SK-N-SH (cell line): ENCODE data around the gene PIGV. TPM values are rescaled to one million over a fixed set of nuclear protein-coding genes. Genes with fewer than 3 reads are reported as not detected.

ENCODE experiments used
- CTCF ChIA-PET: fragments of 300-600, 350-600 bp; formaldehyde crosslinking; extraction: SDS; loops from one replicate; lab custom pipeline; 2021; lab: Yijun Ruan, JAX
- POLR2A ChIA-PET: fragments of 350-600 bp; sonication (Branson Sonifier 250); formaldehyde crosslinking; extraction: SDS; loops from one replicate; lab custom pipeline; 2020; ENCODE audit warnings: antibody characterized with exemption, inconsistent platforms; lab: Yijun Ruan, JAX
- DNase-seq: peaks from one replicate; pipeline ENCODE4 v3.0.0; 2012
- H2AFZ ChIP-seq: fragments of 200-600 bp; sonication (generic); 2 replicates; pipeline ENCODE4 v1.8.1; 2016; ENCODE audit warnings: antibody characterized with exemption, mild to moderate bottlenecking, low read depth
- H3F3A ChIP-seq: fragments of 200-600 bp; sonication (generic); replicated peaks from 2 replicates; pipeline ENCODE3; 2016; ENCODE audit warnings: antibody characterized with exemption, mild to moderate bottlenecking; ENCODE audit not compliant: insufficient read depth
- H3K27ac ChIP-seq, 2 experiments: fragments of 200-500 bp in 1 of 2; fragments of 200-600 bp in 1 of 2; sonication (Bioruptor generic) in 1 of 2; sonication (generic), shearing (Covaris generic) in 1 of 2; 2 replicates each; pipeline versions ENCODE4 v1.5.1 to v1.6.1; 2014 to 2016; ENCODE audit warnings: low read depth in 2 of 2, inconsistent platforms in 1 of 2, low read length in 1 of 2, mild to moderate bottlenecking in 1 of 2, mixed read lengths in 1 of 2
- H3K27me3 ChIP-seq: fragments of 200-600 bp; sonication (generic), shearing (Covaris generic); 2 replicates; pipeline ENCODE4 v1.6.1; 2016; ENCODE audit warnings: mixed run types; ENCODE audit not compliant: insufficient read depth
- H3K36me3 ChIP-seq, 2 experiments: fragments of 200-500 bp in 1 of 2; fragments of 200-600 bp in 1 of 2; sonication (Bioruptor generic) in 1 of 2; sonication (generic) in 1 of 2; replicated peaks in 1 of 2; 2 replicates each; pipeline versions ENCODE3 to v1.5.1; 2014 to 2016; ENCODE audit warnings: low read length in 1 of 2, mild to moderate bottlenecking in 1 of 2; ENCODE audit not compliant: insufficient read depth in 2 of 2, control insufficient read depth in 1 of 2
- H3K4me1 ChIP-seq, 2 experiments: fragments of 200-500 bp in 1 of 2; fragments of 200-600 bp in 1 of 2; sonication (Bioruptor generic) in 1 of 2; sonication (generic), shearing (Covaris generic) in 1 of 2; 2 replicates each; pipeline versions ENCODE4 v1.5.1 to v1.6.1; 2014 to 2016; ENCODE audit warnings: low read depth in 1 of 2, low read length in 1 of 2, mixed run types in 1 of 2; ENCODE audit not compliant: insufficient read depth in 2 of 2, control insufficient read depth in 1 of 2
- H3K4me2 ChIP-seq: fragments of 200-600 bp; sonication (generic), shearing (Covaris generic); 2 replicates; pipeline ENCODE4 v1.6.1; 2017; ENCODE audit warnings: mixed run types
- H3K4me3 ChIP-seq, 2 experiments: fragments of 200-500 bp in 1 of 2; fragments of 200-600 bp in 1 of 2; sonication (Bioruptor generic) in 1 of 2; sonication (generic), shearing (Covaris generic) in 1 of 2; 2 replicates each; pipeline versions ENCODE4 v1.5.1 to v1.8.1; 2014 to 2016; ENCODE audit warnings: low read depth in 2 of 2, inconsistent platforms in 1 of 2, low read length in 1 of 2, mild to moderate bottlenecking in 1 of 2, mixed read lengths in 1 of 2, moderate library complexity in 1 of 2
- H3K79me2 ChIP-seq: fragments of 200-600 bp; sonication (generic); 2 replicates; pipeline ENCODE4 v1.8.1; 2017; ENCODE audit warnings: mild to moderate bottlenecking; ENCODE audit not compliant: insufficient read depth
- H3K9ac ChIP-seq: fragments of 200-600 bp; sonication (generic); 2 replicates; pipeline ENCODE4 v1.6.1; 2017; ENCODE audit warnings: mixed run types
- H3K9me2 ChIP-seq: fragments of 200-600 bp; sonication (generic); 2 replicates; pipeline ENCODE4 v1.6.1; 2017; ENCODE audit warnings: mixed run types
- H3K9me3 ChIP-seq: fragments of 200-600 bp; sonication (generic); 2 replicates; pipeline ENCODE4 v1.6.1; 2017; ENCODE audit warnings: mixed run types, mild to moderate bottlenecking, moderate library complexity
- H4K20me1 ChIP-seq: fragments of 200-600 bp; sonication (generic); 2 replicates; pipeline ENCODE4 v1.6.1; 2017; ENCODE audit warnings: mild to moderate bottlenecking, mixed run types; ENCODE audit not compliant: insufficient read depth
- ELF1 ChIP-seq: IDR thresholded peaks from 2 replicates; pipeline ENCODE4 v1.4.0; 2012
- EZH2phosphoT487 ChIP-seq: fragments of 200-600 bp; sonication (generic); IDR thresholded peaks from 2 replicates; pipeline ENCODE4 v1.6.1; 2017; ENCODE audit warnings: low read depth, mixed run types, mild to moderate bottlenecking, antibody characterized with exemption, moderate library complexity, borderline replicate concordance
- FOXM1 ChIP-seq: IDR thresholded peaks from 2 replicates; pipeline ENCODE4 v1.4.0; 2012; ENCODE audit warnings: low read depth, mild to moderate bottlenecking
- GABPA ChIP-seq: IDR thresholded peaks from 2 replicates; pipeline ENCODE4 v1.4.0; 2012; ENCODE audit warnings: low read depth, mild to moderate bottlenecking
- GATA2 ChIP-seq: sonication (generic); formaldehyde crosslinking; IDR thresholded peaks from 2 replicates; pipeline ENCODE4 v1.5.0; 2020; ENCODE audit warnings: mild to moderate bottlenecking, missing genetic modification reagents
- MEF2A ChIP-seq: IDR thresholded peaks from 2 replicates; pipeline ENCODE4 v1.4.0; 2012; ENCODE audit warnings: low read depth, borderline replicate concordance
- NFIC ChIP-seq: IDR thresholded peaks from 2 replicates; pipeline ENCODE4 v1.4.0; 2012; ENCODE audit warnings: borderline replicate concordance
- NRF1 ChIP-seq: IDR thresholded peaks from 2 replicates; pipeline ENCODE4 v1.6.1; 2012; ENCODE audit warnings: low read depth, mild to moderate bottlenecking, low read length
- RAD21 ChIP-seq: IDR thresholded peaks from 2 replicates; pipeline ENCODE4 v1.6.1; 2012; ENCODE audit warnings: mild to moderate bottlenecking, low read length
- RFX5 ChIP-seq: IDR thresholded peaks from 2 replicates; pipeline ENCODE4 v1.6.1; 2012; ENCODE audit warnings: mild to moderate bottlenecking, improper control_type of control experiment, low read length
- RXRA ChIP-seq: IDR thresholded peaks from 2 replicates; pipeline ENCODE4 v1.4.0; 2012; ENCODE audit warnings: low read depth, mild to moderate bottlenecking, borderline replicate concordance
- SMC3 ChIP-seq: IDR thresholded peaks from 2 replicates; pipeline ENCODE4 v1.6.1; 2012; ENCODE audit warnings: low read depth, low read length, improper control_type of control experiment
- TCF12 ChIP-seq: IDR thresholded peaks from 2 replicates; pipeline ENCODE4 v1.4.0; 2012
- TEAD4 ChIP-seq: IDR thresholded peaks from 2 replicates; pipeline ENCODE4 v1.4.0; 2012; ENCODE audit warnings: mild to moderate bottlenecking, borderline replicate concordance; ENCODE audit not compliant: insufficient read depth
- WGBS: methylation state at CpG from one replicate; pipeline ENCODE4 v1.1.6; 2017; ENCODE audit warnings: low lambda C conversion rate; 5-methylcytosine and 5-hydroxymethylcytosine counted together
- polyA plus RNA-seq, 3 experiments: library from polyadenylated mRNA; depleted of rRNA; stranded (reverse); fragments of >200 nt; gene quantifications; 2 replicates each; pipeline ENCODE4 v1.2.3, GENCODE V29; 2012
- TF ChIP-seq, protein P1 (sequence below): fragments of 150-350 bp; IDR thresholded peaks from 2 replicates; pipeline ENCODE4 v1.6.1; 2017; ENCODE audit warnings: antibody characterized with exemption, low read length, low read depth, borderline replicate concordance
- TF ChIP-seq, protein P2 (sequence below): IDR thresholded peaks from 2 replicates; pipeline ENCODE4 v1.4.0; 2012; ENCODE audit warnings: low read depth
- TF ChIP-seq, protein P3 (sequence below): IDR thresholded peaks from 2 replicates; pipeline ENCODE4 v1.6.1; 2012; ENCODE audit warnings: mild to moderate bottlenecking, low read depth, low read length, moderate library complexity
- TF ChIP-seq, protein P4 (sequence below): fragments of 150-350 bp; IDR thresholded peaks from 2 replicates; pipeline ENCODE4 v1.6.1; 2016; ENCODE audit warnings: mild to moderate bottlenecking, low read depth, low read length
- TF ChIP-seq, protein P5 (sequence below): IDR thresholded peaks from 2 replicates; pipeline ENCODE4; 2012

Gene PIGV
- polyA plus RNA-seq, 1 of the 3 experiments (the other 2 are of a cell fraction), result 16.5 TPM

DNA sequence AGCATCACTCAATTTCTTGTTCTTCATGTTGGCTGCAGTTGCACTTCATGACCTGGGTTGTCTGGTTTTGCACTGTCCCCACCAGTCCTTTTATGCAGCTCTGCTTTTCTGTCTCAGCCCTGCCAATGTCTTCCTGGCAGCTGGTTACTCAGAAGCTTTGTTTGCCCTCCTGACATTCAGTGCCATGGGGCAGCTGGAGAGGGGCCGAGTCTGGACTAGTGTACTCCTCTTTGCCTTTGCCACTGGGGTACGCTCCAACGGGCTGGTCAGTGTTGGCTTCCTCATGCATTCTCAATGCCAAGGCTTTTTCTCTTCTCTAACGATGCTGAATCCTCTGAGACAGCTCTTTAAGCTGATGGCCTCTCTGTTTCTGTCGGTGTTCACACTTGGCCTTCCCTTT is 6.6 kb downstream of the PIGV start:
- Histone ChIP-seq H3K4me3 (no peak overlapping the region), H3K79me2 (no peaks in the 10 kb centered on the region), H3K4me1 (peaks cover 0 to 5% of the 10 kb centered on the region in 2 experiments; a peak in 2 of 4 replicates), H3K27ac (no peak overlapping the region), H3K9me2 (no peaks in the 10 kb centered on the region), H3K27me3 (no peaks in the 10 kb centered on the region), H2AFZ (no peak overlapping the region), H3K4me2 (no peak overlapping the region), H3K9me3 (no peaks in the 10 kb centered on the region), H3K9ac (no peak overlapping the region), H3F3A (peaks cover 5% of the 10 kb centered on the region), H4K20me1 (no peaks in the 10 kb centered on the region), H3K36me3 (peaks cover 9 to 20% of the 10 kb centered on the region in 2 experiments)
- CTCF ChIA-PET, result interaction anchor here (1.0 to 3.5 kb wide), 4 partner anchors 16 to 197 kb away, joined by 3 to 16 read pairs (median 7); no protein-coding TSS in a partner anchor
- POLR2A ChIA-PET, result no interaction called here
- DNase-seq, result no peak
- TF ChIP-seq FOXM1 (no peak), RXRA (no peak), MEF2A (no peak), RAD21 (no peak), TCF12 (no peak), GABPA (no peak), RFX5 (no peak), NFIC (no peak), GATA2 (CRISPR knock-in tag) (no peak), TEAD4 (no peak)
- TF ChIP-seq, protein P1, sequence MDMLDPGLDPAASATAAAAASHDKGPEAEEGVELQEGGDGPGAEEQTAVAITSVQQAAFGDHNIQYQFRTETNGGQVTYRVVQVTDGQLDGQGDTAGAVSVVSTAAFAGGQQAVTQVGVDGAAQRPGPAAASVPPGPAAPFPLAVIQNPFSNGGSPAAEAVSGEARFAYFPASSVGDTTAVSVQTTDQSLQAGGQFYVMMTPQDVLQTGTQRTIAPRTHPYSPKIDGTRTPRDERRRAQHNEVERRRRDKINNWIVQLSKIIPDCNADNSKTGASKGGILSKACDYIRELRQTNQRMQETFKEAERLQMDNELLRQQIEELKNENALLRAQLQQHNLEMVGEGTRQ, result no peak
- TF ChIP-seq, protein P2, sequence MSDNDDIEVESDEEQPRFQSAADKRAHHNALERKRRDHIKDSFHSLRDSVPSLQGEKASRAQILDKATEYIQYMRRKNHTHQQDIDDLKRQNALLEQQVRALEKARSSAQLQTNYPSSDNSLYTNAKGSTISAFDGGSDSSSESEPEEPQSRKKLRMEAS, result no peak
- TF ChIP-seq, protein P3, sequence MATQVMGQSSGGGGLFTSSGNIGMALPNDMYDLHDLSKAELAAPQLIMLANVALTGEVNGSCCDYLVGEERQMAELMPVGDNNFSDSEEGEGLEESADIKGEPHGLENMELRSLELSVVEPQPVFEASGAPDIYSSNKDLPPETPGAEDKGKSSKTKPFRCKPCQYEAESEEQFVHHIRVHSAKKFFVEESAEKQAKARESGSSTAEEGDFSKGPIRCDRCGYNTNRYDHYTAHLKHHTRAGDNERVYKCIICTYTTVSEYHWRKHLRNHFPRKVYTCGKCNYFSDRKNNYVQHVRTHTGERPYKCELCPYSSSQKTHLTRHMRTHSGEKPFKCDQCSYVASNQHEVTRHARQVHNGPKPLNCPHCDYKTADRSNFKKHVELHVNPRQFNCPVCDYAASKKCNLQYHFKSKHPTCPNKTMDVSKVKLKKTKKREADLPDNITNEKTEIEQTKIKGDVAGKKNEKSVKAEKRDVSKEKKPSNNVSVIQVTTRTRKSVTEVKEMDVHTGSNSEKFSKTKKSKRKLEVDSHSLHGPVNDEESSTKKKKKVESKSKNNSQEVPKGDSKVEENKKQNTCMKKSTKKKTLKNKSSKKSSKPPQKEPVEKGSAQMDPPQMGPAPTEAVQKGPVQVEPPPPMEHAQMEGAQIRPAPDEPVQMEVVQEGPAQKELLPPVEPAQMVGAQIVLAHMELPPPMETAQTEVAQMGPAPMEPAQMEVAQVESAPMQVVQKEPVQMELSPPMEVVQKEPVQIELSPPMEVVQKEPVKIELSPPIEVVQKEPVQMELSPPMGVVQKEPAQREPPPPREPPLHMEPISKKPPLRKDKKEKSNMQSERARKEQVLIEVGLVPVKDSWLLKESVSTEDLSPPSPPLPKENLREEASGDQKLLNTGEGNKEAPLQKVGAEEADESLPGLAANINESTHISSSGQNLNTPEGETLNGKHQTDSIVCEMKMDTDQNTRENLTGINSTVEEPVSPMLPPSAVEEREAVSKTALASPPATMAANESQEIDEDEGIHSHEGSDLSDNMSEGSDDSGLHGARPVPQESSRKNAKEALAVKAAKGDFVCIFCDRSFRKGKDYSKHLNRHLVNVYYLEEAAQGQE, result no peak
- 95% methylated on average over 5 of the region's 5 CpGs for WGBS

DNA sequence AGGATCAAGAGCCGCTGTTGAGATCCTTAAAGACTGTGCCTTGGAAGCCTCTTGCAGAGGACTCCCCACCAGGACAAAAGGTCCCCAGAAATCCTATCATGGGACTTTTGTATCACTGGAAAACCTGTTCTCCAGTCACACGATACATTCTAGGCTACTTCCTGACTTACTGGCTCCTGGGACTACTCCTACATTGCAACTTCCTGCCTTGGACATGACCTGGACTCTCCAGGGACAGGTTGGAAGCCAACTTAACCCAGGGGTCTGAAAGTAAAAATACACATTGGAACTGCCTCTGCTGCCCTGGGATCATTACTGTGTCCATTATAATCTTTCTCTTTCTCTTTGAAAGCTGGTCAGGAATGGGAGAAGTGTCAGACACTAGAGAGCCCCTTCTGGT is 9.9 kb downstream of the PIGV start:
- CTCF ChIA-PET, result interaction anchor here (0.8 to 6.0 kb wide), 5 partner anchors 8 to 298 kb away, joined by 3 to 56 read pairs (median 15); partner anchors contain the start of gene PIGV
- H3K27me3 ChIP-seq, result no peaks in the 10 kb centered on the region

More for the DNA sequence above, 9.9 kb downstream of the PIGV start:
- no peak overlapping the region for H3K4me3 ChIP-seq
- no peak overlapping the region for H2AFZ ChIP-seq
- WGBS, result 96% methylated on average over 2 of the region's 2 CpGs
- H3K9me2 ChIP-seq, result no peaks in the 10 kb centered on the region
- H3K79me2 ChIP-seq, result no peaks in the 10 kb centered on the region
- peaks cover 9 to 14% of the 10 kb centered on the region in 2 experiments for H3K36me3 ChIP-seq
- H3K9ac ChIP-seq, result no peak overlapping the region
- H3K4me1 ChIP-seq, result peaks cover 11 to 13% of the 10 kb centered on the region in 2 experiments
- TF ChIP-seq NRF1 (no peak), EZH2phosphoT487 (no peak), SMC3 (no peak), RXRA (no peak), GABPA (no peak), ELF1 (no peak), NFIC (no peak), FOXM1 (no peak)
- TF ChIP-seq, protein P4, sequence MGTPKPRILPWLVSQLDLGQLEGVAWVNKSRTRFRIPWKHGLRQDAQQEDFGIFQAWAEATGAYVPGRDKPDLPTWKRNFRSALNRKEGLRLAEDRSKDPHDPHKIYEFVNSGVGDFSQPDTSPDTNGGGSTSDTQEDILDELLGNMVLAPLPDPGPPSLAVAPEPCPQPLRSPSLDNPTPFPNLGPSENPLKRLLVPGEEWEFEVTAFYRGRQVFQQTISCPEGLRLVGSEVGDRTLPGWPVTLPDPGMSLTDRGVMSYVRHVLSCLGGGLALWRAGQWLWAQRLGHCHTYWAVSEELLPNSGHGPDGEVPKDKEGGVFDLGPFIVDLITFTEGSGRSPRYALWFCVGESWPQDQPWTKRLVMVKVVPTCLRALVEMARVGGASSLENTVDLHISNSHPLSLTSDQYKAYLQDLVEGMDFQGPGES, result no peak
- TF ChIP-seq, protein P1, result no peak
- TF ChIP-seq, protein P5, sequence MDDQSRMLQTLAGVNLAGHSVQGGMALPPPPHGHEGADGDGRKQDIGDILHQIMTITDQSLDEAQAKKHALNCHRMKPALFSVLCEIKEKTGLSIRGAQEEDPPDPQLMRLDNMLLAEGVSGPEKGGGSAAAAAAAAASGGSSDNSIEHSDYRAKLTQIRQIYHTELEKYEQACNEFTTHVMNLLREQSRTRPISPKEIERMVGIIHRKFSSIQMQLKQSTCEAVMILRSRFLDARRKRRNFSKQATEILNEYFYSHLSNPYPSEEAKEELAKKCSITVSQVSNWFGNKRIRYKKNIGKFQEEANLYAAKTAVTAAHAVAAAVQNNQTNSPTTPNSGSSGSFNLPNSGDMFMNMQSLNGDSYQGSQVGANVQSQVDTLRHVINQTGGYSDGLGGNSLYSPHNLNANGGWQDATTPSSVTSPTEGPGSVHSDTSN, result no peak
- peaks cover 10% of the 10 kb centered on the region for H3F3A ChIP-seq
- H3K27ac ChIP-seq, result no peak overlapping the region
- no peaks in the 10 kb centered on the region for H4K20me1 ChIP-seq
- POLR2A ChIA-PET, result no interaction called here
- H3K4me2 ChIP-seq, result no peak overlapping the region
- H3K9me3 ChIP-seq, result no peaks in the 10 kb centered on the region
- no peak for DNase-seq
